GM13976 (cell line): ENCODE measurements around the gene CGB2.
A peak's percentile ranks its signal among the peaks of the same experiment; 100 is the strongest.
"Not testable (repeated sequence)": the region's sequence is repeated elsewhere in the genome, so short reads cannot be mapped to it uniquely, and the experiment has no call there.

Experiments
- DNase-seq: peaks from one replicate; pipeline ENCODE4 v3.0.0; 2012; ENCODE audit warnings: low spot score
- CTCF ChIP-seq: IDR thresholded peaks from 2 replicates; pipeline ENCODE4 v1.5.1; 2012; ENCODE audit warnings: borderline replicate concordance, mild to moderate bottlenecking; ENCODE audit not compliant: insufficient read depth; ENCODE audit errors: extremely low read depth, missing control alignments, control extremely low read depth
- in situ Hi-C: fragments of 300-500 bp; cut with MboI; formaldehyde crosslinking; loops from one replicate; pipeline ENCODE4 v1.12.0; 2022; ENCODE audit warnings: low sequenced_read_pairs, mixed read lengths, inconsistent platforms; ENCODE audit not compliant: unreplicated experiment

The CGB2 gene

GRCh38 chr19:49031642-49032301 is at the start of gene CGB2:
Gene CGB2, plus strand, starts transcription at chr19:49031890. Its CDS starts 206 bp downstream, at chr19:49032096.
- in situ Hi-C loops, result not testable (repeated sequence)
- DNase-seq, result peak; percentile 78

GRCh38 chr19:48982280-48982679 is 49.4 kb upstream of the CGB2 start:
- TF ChIP-seq CTCF, result no peak
- no peak for DNase-seq
- in situ Hi-C loops, result no loop called here

More at GRCh38 chr19:49031642-49032301, at the start of gene CGB2:
- peak; percentile 10 for TF ChIP-seq CTCF

GRCh38 chr19:48985711-48986110 is 46.0 kb upstream of the CGB2 start:
- no peak for DNase-seq
- in situ Hi-C loops, result no loop called here
- no peak for TF ChIP-seq CTCF

- no peak for TF ChIP-seq CTCF
- in situ Hi-C loops, result no loop called here
- DNase-seq, result no peak
Observed at GRCh38 chr19:48986211-48986610, 45.5 kb upstream of the CGB2 start.

GRCh38 chr19:48987323-48987722 is 44.4 kb upstream of the CGB2 start:
- no peak for DNase-seq
- no peak for TF ChIP-seq CTCF
- in situ Hi-C loops, result no loop called here

- DNase-seq, result no peak
- in situ Hi-C loops, result no loop called here
- TF ChIP-seq CTCF, result no peak
Observed at GRCh38 chr19:48988286-48988685, 43.4 kb upstream of the CGB2 start.
